HL-60 (cell line): ENCODE results near the gene CAPZA2.

ENCODE experiments used
- DNase-seq, 2 experiments: peaks; one replicate each; pipeline ENCODE4 v3.0.0-alpha.2; 2010 to 2020; ENCODE audit warnings: low read depth in 1 of 2, low spot score in 1 of 2
- H3K27ac ChIP-seq: fragments of 250-450 bp; sonication (Bioruptor Pico); replicated peaks from 2 replicates; pipeline ENCODE4 v1.5.1; 2020; ENCODE audit warnings: mild to moderate bottlenecking, moderate library complexity
- H3K27me3 ChIP-seq: fragments of 250-450 bp; sonication (Bioruptor Pico); 2 replicates; pipeline ENCODE4 v1.5.1; 2021; ENCODE audit warnings: mild to moderate bottlenecking, moderate library complexity; ENCODE audit not compliant: insufficient read depth, poor library complexity, severe bottlenecking
- H3K4me3 ChIP-seq: replicated peaks from 2 replicates; pipeline ENCODE4 v1.5.1; 2011; ENCODE audit warnings: mild to moderate bottlenecking, control low read depth, low read length; ENCODE audit not compliant: insufficient read depth
- GABPA ChIP-seq: IDR thresholded peaks from 2 replicates; pipeline ENCODE4 v1.6.1; 2012; ENCODE audit warnings: low read depth
- POLR2AphosphoS5 ChIP-seq: IDR thresholded peaks from 2 replicates; pipeline ENCODE4 v1.6.1; 2012; ENCODE audit warnings: low read depth
- SPI1 ChIP-seq: IDR thresholded peaks from 2 replicates; pipeline ENCODE4 v1.6.1; 2012; ENCODE audit warnings: low read depth, mild to moderate bottlenecking, borderline replicate concordance
- TF ChIP-seq, protein P1 (sequence below): IDR thresholded peaks from 2 replicates; pipeline ENCODE4 v1.6.1; 2012; ENCODE audit warnings: low read depth; ENCODE audit not compliant: insufficient replicate concordance
- TF ChIP-seq, protein P2 (sequence below): IDR thresholded peaks from one replicate; pipeline ENCODE4 v1.5.1; 2011; ENCODE audit warnings: low read length, control low read depth, inconsistent platforms; ENCODE audit not compliant: insufficient read depth

The CAPZA2 gene

DNA sequence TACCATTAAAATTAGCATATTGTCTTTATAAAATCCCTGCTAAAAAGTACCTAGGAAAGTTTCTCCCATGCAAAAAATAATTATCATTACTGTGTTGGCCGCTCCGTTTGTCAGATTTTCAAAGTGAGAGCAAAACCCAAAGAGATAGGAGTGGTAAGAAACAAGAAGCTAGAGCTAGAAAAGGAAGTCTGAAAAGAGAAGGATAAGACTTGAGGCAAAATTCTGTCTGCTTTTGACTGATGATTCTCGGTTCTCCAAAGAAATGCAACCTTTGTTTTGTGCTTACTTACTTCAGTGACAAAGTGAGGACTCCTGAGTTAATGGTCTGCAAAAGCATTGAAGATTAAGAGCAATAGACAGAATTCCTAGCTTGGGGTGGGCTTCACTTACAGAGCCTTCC, 33.3 kb upstream of the CAPZA2 start:
- H3K27me3 ChIP-seq = no peaks in the 10 kb centered on the region
- no peak overlapping the region for H3K27ac ChIP-seq
- no peak overlapping the region for H3K4me3 ChIP-seq
- TF ChIP-seq POLR2AphosphoS5 (no peak), GABPA (no peak), SPI1 (no peak)
- TF ChIP-seq, protein P1, sequence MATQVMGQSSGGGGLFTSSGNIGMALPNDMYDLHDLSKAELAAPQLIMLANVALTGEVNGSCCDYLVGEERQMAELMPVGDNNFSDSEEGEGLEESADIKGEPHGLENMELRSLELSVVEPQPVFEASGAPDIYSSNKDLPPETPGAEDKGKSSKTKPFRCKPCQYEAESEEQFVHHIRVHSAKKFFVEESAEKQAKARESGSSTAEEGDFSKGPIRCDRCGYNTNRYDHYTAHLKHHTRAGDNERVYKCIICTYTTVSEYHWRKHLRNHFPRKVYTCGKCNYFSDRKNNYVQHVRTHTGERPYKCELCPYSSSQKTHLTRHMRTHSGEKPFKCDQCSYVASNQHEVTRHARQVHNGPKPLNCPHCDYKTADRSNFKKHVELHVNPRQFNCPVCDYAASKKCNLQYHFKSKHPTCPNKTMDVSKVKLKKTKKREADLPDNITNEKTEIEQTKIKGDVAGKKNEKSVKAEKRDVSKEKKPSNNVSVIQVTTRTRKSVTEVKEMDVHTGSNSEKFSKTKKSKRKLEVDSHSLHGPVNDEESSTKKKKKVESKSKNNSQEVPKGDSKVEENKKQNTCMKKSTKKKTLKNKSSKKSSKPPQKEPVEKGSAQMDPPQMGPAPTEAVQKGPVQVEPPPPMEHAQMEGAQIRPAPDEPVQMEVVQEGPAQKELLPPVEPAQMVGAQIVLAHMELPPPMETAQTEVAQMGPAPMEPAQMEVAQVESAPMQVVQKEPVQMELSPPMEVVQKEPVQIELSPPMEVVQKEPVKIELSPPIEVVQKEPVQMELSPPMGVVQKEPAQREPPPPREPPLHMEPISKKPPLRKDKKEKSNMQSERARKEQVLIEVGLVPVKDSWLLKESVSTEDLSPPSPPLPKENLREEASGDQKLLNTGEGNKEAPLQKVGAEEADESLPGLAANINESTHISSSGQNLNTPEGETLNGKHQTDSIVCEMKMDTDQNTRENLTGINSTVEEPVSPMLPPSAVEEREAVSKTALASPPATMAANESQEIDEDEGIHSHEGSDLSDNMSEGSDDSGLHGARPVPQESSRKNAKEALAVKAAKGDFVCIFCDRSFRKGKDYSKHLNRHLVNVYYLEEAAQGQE = no peak
- TF ChIP-seq, protein P2, sequence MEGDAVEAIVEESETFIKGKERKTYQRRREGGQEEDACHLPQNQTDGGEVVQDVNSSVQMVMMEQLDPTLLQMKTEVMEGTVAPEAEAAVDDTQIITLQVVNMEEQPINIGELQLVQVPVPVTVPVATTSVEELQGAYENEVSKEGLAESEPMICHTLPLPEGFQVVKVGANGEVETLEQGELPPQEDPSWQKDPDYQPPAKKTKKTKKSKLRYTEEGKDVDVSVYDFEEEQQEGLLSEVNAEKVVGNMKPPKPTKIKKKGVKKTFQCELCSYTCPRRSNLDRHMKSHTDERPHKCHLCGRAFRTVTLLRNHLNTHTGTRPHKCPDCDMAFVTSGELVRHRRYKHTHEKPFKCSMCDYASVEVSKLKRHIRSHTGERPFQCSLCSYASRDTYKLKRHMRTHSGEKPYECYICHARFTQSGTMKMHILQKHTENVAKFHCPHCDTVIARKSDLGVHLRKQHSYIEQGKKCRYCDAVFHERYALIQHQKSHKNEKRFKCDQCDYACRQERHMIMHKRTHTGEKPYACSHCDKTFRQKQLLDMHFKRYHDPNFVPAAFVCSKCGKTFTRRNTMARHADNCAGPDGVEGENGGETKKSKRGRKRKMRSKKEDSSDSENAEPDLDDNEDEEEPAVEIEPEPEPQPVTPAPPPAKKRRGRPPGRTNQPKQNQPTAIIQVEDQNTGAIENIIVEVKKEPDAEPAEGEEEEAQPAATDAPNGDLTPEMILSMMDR = no peak
- DNase-seq = no peak

DNA sequence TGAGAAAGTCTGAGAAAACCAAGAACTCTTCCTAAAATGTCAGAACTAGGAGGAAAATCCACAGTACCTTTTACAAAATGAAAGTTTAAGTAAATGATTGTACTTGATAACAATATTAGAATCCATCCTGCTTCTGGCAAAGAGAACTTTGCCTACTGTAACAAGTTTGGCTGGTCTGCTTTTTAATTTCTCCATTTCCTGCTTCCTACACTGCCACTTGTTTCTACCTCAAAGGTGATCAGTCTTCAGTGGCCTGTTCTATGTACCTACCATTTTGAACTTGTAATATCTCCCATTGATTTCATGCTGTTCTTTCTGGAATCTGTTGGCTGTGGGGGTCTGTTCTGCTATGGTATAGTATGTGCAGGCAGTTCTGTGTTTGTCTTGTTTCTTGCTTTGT, 32.9 kb upstream of the CAPZA2 start:
- no peak overlapping the region for H3K4me3 ChIP-seq
- TF ChIP-seq, protein P2 = no peak
- TF ChIP-seq, protein P1 = no peak
- TF ChIP-seq SPI1 (no peak), POLR2AphosphoS5 (no peak), GABPA (no peak)
- H3K27ac ChIP-seq = no peak overlapping the region
- DNase-seq = no peak
- no peaks in the 10 kb centered on the region for H3K27me3 ChIP-seq

DNA sequence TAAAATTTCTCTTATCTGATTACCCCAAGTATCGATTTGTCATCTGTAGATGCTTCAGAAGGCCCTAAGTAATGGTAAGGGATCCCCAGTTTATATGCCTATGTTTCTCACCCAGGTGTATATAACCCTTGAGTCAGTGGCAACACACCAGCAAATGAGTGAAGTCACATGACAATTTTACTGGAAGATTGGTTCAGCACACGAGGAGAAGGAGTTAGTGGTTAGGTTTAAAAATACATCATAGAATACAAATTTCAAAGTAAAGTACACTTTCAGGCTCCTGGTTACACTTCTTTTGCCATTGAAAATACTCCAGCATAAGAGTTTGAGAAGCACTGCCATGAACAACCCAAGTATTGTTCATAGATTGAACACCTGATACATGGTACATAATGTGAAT, 29.7 kb upstream of the CAPZA2 start:
- H3K27ac ChIP-seq = no peak overlapping the region
- H3K4me3 ChIP-seq = no peak overlapping the region
- no peaks in the 10 kb centered on the region for H3K27me3 ChIP-seq
- TF ChIP-seq SPI1 (no peak), POLR2AphosphoS5 (no peak), GABPA (no peak)
- TF ChIP-seq, protein P2 = no peak
- TF ChIP-seq, protein P1 = no peak
- DNase-seq = no peak
